Astrocyte (in vitro differentiated cells and primary cell): ENCODE measurements around the gene CHAT.

Experiments
- EZH2 ChIP-seq: IDR thresholded peaks from 2 replicates; pipeline ENCODE4 v1.6.1; 2012; ENCODE audit warnings: mild to moderate bottlenecking, low read length, inconsistent platforms; ENCODE audit not compliant: insufficient read depth
- TF ChIP-seq, protein P1 (sequence below): IDR thresholded peaks from 2 replicates; pipeline ENCODE4 v1.5.1; 2011; ENCODE audit warnings: low read depth, mild to moderate bottlenecking, inconsistent platforms, low read length, moderate library complexity; ENCODE audit not compliant: insufficient read depth

- TF ChIP-seq, protein P1, sequence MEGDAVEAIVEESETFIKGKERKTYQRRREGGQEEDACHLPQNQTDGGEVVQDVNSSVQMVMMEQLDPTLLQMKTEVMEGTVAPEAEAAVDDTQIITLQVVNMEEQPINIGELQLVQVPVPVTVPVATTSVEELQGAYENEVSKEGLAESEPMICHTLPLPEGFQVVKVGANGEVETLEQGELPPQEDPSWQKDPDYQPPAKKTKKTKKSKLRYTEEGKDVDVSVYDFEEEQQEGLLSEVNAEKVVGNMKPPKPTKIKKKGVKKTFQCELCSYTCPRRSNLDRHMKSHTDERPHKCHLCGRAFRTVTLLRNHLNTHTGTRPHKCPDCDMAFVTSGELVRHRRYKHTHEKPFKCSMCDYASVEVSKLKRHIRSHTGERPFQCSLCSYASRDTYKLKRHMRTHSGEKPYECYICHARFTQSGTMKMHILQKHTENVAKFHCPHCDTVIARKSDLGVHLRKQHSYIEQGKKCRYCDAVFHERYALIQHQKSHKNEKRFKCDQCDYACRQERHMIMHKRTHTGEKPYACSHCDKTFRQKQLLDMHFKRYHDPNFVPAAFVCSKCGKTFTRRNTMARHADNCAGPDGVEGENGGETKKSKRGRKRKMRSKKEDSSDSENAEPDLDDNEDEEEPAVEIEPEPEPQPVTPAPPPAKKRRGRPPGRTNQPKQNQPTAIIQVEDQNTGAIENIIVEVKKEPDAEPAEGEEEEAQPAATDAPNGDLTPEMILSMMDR, result no peak
- TF ChIP-seq EZH2, result no peak
Observed at GRCh38 chr10:49649294-49649693, 35.5 kb downstream of the CHAT start.
